Caco-2 (cell line): ENCODE results near the gene DCDC2B. TPM values are rescaled to one million over a fixed set of nuclear protein-coding genes. Genes with fewer than 3 reads are reported as not detected.
A peak's percentile ranks its signal among the peaks of the same experiment; 100 is the strongest.

Experiments used
- BruUV-seq: library from RNA; stranded (reverse); fragments of 400-500 nt; replicated peaks from 2 replicates; lab custom pipeline; 2021; lab: Mats Ljungman, UMichigan
- CTCF ChIA-PET: fragments of 300-600 bp; sonication (Branson Sonifier 250); formaldehyde crosslinking; loops from one replicate; lab custom pipeline; 2022; ENCODE audit warnings: antibody characterized with exemption; lab: Charles Lee
- POLR2A ChIA-PET: fragments of 300-600 bp; sonication (Branson Sonifier 250); formaldehyde crosslinking; loops from one replicate; lab custom pipeline; 2022; ENCODE audit warnings: antibody characterized with exemption; lab: Charles Lee
- DNase-seq, 2 experiments: peaks; one replicate each; pipeline versions ENCODE4 v3.0.0 to v3.0.0-alpha.2; 2020 to 2022
- H3K27me3 ChIP-seq: replicated peaks from 2 replicates; pipeline ENCODE4 v1.6.0; 2011; ENCODE audit warnings: low read length; ENCODE audit not compliant: control insufficient read depth, insufficient read depth
- H3K36me3 ChIP-seq: 2 replicates; pipeline ENCODE4 v1.5.1; 2011; ENCODE audit warnings: low read length; ENCODE audit not compliant: control insufficient read depth, insufficient read depth
- H3K4me1 ChIP-seq: fragments of 250-450 bp; sonication (Bioruptor Pico); 2 replicates; pipeline ENCODE4 v1.5.1; 2020; ENCODE audit warnings: mild to moderate bottlenecking
- H3K4me3 ChIP-seq: 2 replicates; pipeline ENCODE4 v1.5.1; 2011; ENCODE audit warnings: low read depth, mild to moderate bottlenecking, control low read depth, low read length
- H3K9me3 ChIP-seq: fragments of 250-450 bp; sonication (Bioruptor Pico); 2 replicates; pipeline ENCODE4 v1.5.1; 2020; ENCODE audit warnings: mild to moderate bottlenecking, moderate library complexity
- H3K27ac Mint-ChIP-seq: one replicate; pipeline ENCODE4 v1.8.0; 2022; ENCODE audit warnings: mixed read lengths; ENCODE audit not compliant: unreplicated experiment
- H3K27me3 Mint-ChIP-seq: one replicate; pipeline ENCODE4 v1.8.0; 2022; ENCODE audit warnings: mixed read lengths; ENCODE audit not compliant: insufficient read depth, unreplicated experiment
- H3K36me3 Mint-ChIP-seq: one replicate; pipeline ENCODE4 v1.8.0; 2022; ENCODE audit warnings: mild to moderate bottlenecking, mixed read lengths; ENCODE audit not compliant: insufficient read depth, unreplicated experiment
- H3K4me1 Mint-ChIP-seq: one replicate; pipeline ENCODE4 v1.8.0; 2022; ENCODE audit warnings: low read depth, mixed read lengths; ENCODE audit not compliant: unreplicated experiment
- H3K4me3 Mint-ChIP-seq: one replicate; pipeline ENCODE4 v1.8.0; 2022; ENCODE audit warnings: mild to moderate bottlenecking, moderate library complexity, mixed read lengths; ENCODE audit not compliant: unreplicated experiment
- H3K9me3 Mint-ChIP-seq: one replicate; pipeline ENCODE4 v1.8.0; 2022; ENCODE audit warnings: mixed read lengths; ENCODE audit not compliant: unreplicated experiment
- CTCF ChIP-seq, 2 experiments: fragments of 200-600 bp in 1 of 2; IDR thresholded peaks; 1 replicate in 1 of 2; 2 replicates in 1 of 2; pipeline versions ENCODE4 v1.5.1 to v1.8.0; 2011 to 2022; ENCODE audit warnings: antibody characterized with exemption in 1 of 2, control low read depth in 1 of 2, inconsistent platforms in 1 of 2, low read depth in 1 of 2, low read length in 1 of 2, mild to moderate bottlenecking in 1 of 2, moderate library complexity in 1 of 2; ENCODE audit not compliant: insufficient read depth in 1 of 2, severe bottlenecking in 1 of 2, unreplicated experiment in 1 of 2
- intact Hi-C: fragments of 100-400 bp; cut with micrococcal nuclease; formaldehyde crosslinking; loops from one replicate; pipeline ENCODE4 v1.10.0; 2022; ENCODE audit not compliant: unreplicated experiment
- total RNA-seq: library from RNA; stranded (reverse); gene quantifications from 2 replicates; pipeline ENCODE4 v1.2.3, GENCODE V29; 2022

Gene DCDC2B
- total RNA-seq, 1 experiment from 2014 or later: not detected

- no peak for TF ChIP-seq CTCF (IDR thresholded peaks at IDR 0.05; ENCODE audit: insufficient read depth in 1 of 2, low read depth in 1 of 2, low read length in 1 of 2, severe bottlenecking in 1 of 2, unreplicated experiment in 1 of 2)
Observed at GRCh38 chr1:32181065-32181464, 27.8 kb upstream of the DCDC2B start.

GRCh38 chr1:32181563-32181962, 27.3 kb upstream of the DCDC2B start:
- ChIA-PET CTCF (interaction anchor here (0.5 kb wide), 1 partner anchor 506 kb away, joined by 4 read pairs; no protein-coding TSS in a partner anchor), POLR2A (no interaction called here)
- peaks cover 78% of the 10 kb centered on the region for H3K36me3 Mint-ChIP-seq
- no peak for TF ChIP-seq CTCF (IDR thresholded peaks at IDR 0.05; ENCODE audit: insufficient read depth in 1 of 2, low read depth in 1 of 2, low read length in 1 of 2, severe bottlenecking in 1 of 2, unreplicated experiment in 1 of 2)
- peaks cover 15% of the 10 kb centered on the region for H3K4me1 ChIP-seq
- H3K9me3 ChIP-seq: no peaks in the 10 kb centered on the region
- no peaks in the 10 kb centered on the region for H3K27me3 ChIP-seq
- H3K4me3 ChIP-seq: no peak overlapping the region
- BruUV-seq: no TSS peak
- peak overlapping the region; percentile 94 for H3K27ac Mint-ChIP-seq
- H3K36me3 ChIP-seq: peaks cover 2% of the 10 kb centered on the region; the same call in 1 of the 2 replicates
- no peaks in the 10 kb centered on the region for H3K27me3 Mint-ChIP-seq
- H3K4me3 Mint-ChIP-seq: peak overlapping the region; percentile 92
- intact Hi-C loops: no loop called here
- H3K9me3 Mint-ChIP-seq: no peaks in the 10 kb centered on the region
- DNase-seq: no peak
- peaks cover 32% of the 10 kb centered on the region for H3K4me1 Mint-ChIP-seq

More at GRCh38 chr1:32181065-32181464, 27.8 kb upstream of the DCDC2B start:
- Mint-ChIP-seq H3K9me3 (no peaks in the 10 kb centered on the region), H3K4me3 (peak overlapping the region; percentile 92), H3K27me3 (no peaks in the 10 kb centered on the region), H3K36me3 (peaks cover 73% of the 10 kb centered on the region), H3K4me1 (peaks cover 29% of the 10 kb centered on the region), H3K27ac (peak overlapping the region; percentile 94)
- H3K4me3 ChIP-seq: no peak overlapping the region; the same call in 1 of the 2 replicates
- POLR2A ChIA-PET: no interaction called here
- intact Hi-C loops: no loop called here
- no peaks in the 10 kb centered on the region for H3K9me3 ChIP-seq
- peaks cover 15% of the 10 kb centered on the region for H3K4me1 ChIP-seq
- CTCF ChIA-PET: no interaction called here
- H3K36me3 ChIP-seq: peaks cover 2% of the 10 kb centered on the region; the same call in 1 of the 2 replicates
- BruUV-seq: no TSS peak
- H3K27me3 ChIP-seq: no peaks in the 10 kb centered on the region
- DNase-seq: no peak

GRCh38 chr1:32182060-32182459, 26.8 kb upstream of the DCDC2B start:
- H3K9me3 Mint-ChIP-seq: no peaks in the 10 kb centered on the region

More at GRCh38 chr1:32182060-32182459, 26.8 kb upstream of the DCDC2B start:
- Mint-ChIP-seq H3K4me3 (no peak overlapping the region), H3K27ac (no peak overlapping the region), H3K4me1 (peaks cover 32% of the 10 kb centered on the region), H3K27me3 (no peaks in the 10 kb centered on the region), H3K36me3 (peaks cover 80% of the 10 kb centered on the region)
- peaks cover 15% of the 10 kb centered on the region for H3K4me1 ChIP-seq
- ChIA-PET CTCF (interaction anchor here (0.5 kb wide), 1 partner anchor 506 kb away, joined by 4 read pairs; no protein-coding TSS in a partner anchor), POLR2A (no interaction called here)
- no peak for DNase-seq
- no TSS peak for BruUV-seq
- peaks cover 2% of the 10 kb centered on the region; the same call in 1 of the 2 replicates for H3K36me3 ChIP-seq
- H3K4me3 ChIP-seq: no peak overlapping the region
- intact Hi-C loops: no loop called here
- no peaks in the 10 kb centered on the region for H3K9me3 ChIP-seq
- H3K27me3 ChIP-seq: no peaks in the 10 kb centered on the region
- TF ChIP-seq CTCF (IDR thresholded peaks at IDR 0.05; ENCODE audit: insufficient read depth in 1 of 2, low read depth in 1 of 2, low read length in 1 of 2, severe bottlenecking in 1 of 2, unreplicated experiment in 1 of 2): no peak
